Transverse colon (tissue), 4 donors: ENCODE results near the gene FKBP5.

Experiments
- POLR2A ChIP-seq: fragments of 450-650 bp; IDR thresholded peaks from one replicate; pipeline ENCODE4 v1.6.1; 2016; ENCODE audit warnings: antibody characterized with exemption, mild to moderate bottlenecking, moderate library complexity
- POLR2AphosphoS5 ChIP-seq, 3 donors: sonication (generic); formaldehyde crosslinking; IDR thresholded peaks; one replicate each; pipeline ENCODE4 v1.6.1; 2016; ENCODE audit warnings: antibody characterized with exemption in 3 of 3
- TF ChIP-seq, protein P1 (sequence below), 5 experiments: fragments of 200-600 bp in 3 of 5; fragments of 450-650 bp in 2 of 5; sonication (generic) in 3 of 5; IDR thresholded peaks; 1 replicate in 2 of 5; 2 replicates in 3 of 5; pipeline ENCODE4 v1.5.1; 2016 to 2017; ENCODE audit warnings: antibody characterized with exemption in 5 of 5, inconsistent platforms in 3 of 5, mild to moderate bottlenecking in 2 of 5, moderate library complexity in 1 of 5

DNA sequence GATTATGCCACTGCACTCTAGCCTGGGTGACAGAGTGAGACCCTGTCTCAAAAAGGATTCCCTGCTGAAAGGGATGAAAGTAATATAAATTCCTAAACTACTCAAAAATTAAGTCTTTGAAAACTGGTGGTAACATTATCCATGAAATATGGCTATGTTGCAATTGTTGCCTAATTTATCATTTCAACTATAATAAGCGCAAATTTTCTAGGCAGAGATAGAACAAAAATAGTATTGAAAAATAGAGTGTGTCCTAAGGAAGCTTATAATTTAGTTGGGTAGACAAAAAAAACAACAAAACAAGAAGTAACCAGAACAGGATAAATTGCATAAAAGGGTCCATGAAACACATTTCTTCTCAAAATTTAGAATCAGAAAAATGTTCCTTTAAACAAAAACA, 68.0 kb downstream of the FKBP5 start:
- TF ChIP-seq, protein P1, sequence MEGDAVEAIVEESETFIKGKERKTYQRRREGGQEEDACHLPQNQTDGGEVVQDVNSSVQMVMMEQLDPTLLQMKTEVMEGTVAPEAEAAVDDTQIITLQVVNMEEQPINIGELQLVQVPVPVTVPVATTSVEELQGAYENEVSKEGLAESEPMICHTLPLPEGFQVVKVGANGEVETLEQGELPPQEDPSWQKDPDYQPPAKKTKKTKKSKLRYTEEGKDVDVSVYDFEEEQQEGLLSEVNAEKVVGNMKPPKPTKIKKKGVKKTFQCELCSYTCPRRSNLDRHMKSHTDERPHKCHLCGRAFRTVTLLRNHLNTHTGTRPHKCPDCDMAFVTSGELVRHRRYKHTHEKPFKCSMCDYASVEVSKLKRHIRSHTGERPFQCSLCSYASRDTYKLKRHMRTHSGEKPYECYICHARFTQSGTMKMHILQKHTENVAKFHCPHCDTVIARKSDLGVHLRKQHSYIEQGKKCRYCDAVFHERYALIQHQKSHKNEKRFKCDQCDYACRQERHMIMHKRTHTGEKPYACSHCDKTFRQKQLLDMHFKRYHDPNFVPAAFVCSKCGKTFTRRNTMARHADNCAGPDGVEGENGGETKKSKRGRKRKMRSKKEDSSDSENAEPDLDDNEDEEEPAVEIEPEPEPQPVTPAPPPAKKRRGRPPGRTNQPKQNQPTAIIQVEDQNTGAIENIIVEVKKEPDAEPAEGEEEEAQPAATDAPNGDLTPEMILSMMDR (IDR thresholded peaks at IDR 0.05), result no peak
- no peak for TF ChIP-seq POLR2AphosphoS5 (IDR thresholded peaks at IDR 0.05)
- TF ChIP-seq POLR2A, result no peak
